WERI-Rb-1 (cell line): ENCODE results near the gene GRM5.
"Not testable (repeated sequence)": the region's sequence is repeated elsewhere in the genome, so short reads cannot be mapped to it uniquely, and the experiment has no call there.

Source experiments
- DNase-seq: peaks from one replicate; pipeline ENCODE4 v3.0.0-alpha.2; 2020
- H3K27ac ChIP-seq: fragments of 250-450 bp; sonication (Bioruptor Pico); 2 replicates; pipeline ENCODE4 v1.5.1; 2020; ENCODE audit warnings: mild to moderate bottlenecking, moderate library complexity
- H3K27me3 ChIP-seq: fragments of 250-450 bp; sonication (Bioruptor Pico); 2 replicates; pipeline ENCODE4 v1.5.1; 2021; ENCODE audit warnings: mild to moderate bottlenecking, low read depth, moderate library complexity; ENCODE audit not compliant: insufficient read depth, severe bottlenecking
- H3K36me3 ChIP-seq: fragments of 250-450 bp; sonication (Bioruptor Pico); 2 replicates; pipeline ENCODE4 v1.5.1; 2020; ENCODE audit warnings: mild to moderate bottlenecking, moderate library complexity
- H3K4me3 ChIP-seq: 2 replicates; pipeline ENCODE4 v1.5.1; 2011; ENCODE audit warnings: low read depth, mild to moderate bottlenecking, control low read depth, low read length
- H3K9me3 ChIP-seq: fragments of 250-450 bp; sonication (Bioruptor Pico); 2 replicates; pipeline ENCODE4 v1.5.1; 2021; ENCODE audit warnings: mild to moderate bottlenecking, moderate library complexity; ENCODE audit not compliant: severe bottlenecking
- TF ChIP-seq, protein P1 (sequence below): IDR thresholded peaks from 2 replicates; pipeline ENCODE4 v1.5.1; 2011; ENCODE audit warnings: low read depth, mild to moderate bottlenecking, control low read depth, inconsistent platforms, low read length

The GRM5 gene

DNA sequence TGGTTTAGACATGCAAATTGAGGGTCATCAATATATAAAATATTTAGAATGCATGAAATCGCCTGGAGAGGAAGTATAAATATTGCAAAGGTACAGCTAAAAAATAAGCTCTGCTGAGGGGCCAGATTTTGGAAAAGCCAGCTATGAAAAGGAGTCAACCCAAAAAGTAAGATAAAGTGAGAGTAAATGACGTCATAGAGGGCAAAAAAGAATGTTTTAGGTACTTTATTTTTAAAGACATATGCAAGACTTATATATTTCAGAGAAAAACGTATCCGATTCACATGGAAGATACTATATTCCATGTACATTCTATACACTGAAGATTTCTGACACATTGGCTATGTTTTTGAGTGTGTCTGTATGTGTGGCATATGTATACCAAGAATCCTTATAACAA is 13.6 kb downstream of the GRM5 start:
- no peak overlapping the region for H3K4me3 ChIP-seq
- TF ChIP-seq, protein P1, sequence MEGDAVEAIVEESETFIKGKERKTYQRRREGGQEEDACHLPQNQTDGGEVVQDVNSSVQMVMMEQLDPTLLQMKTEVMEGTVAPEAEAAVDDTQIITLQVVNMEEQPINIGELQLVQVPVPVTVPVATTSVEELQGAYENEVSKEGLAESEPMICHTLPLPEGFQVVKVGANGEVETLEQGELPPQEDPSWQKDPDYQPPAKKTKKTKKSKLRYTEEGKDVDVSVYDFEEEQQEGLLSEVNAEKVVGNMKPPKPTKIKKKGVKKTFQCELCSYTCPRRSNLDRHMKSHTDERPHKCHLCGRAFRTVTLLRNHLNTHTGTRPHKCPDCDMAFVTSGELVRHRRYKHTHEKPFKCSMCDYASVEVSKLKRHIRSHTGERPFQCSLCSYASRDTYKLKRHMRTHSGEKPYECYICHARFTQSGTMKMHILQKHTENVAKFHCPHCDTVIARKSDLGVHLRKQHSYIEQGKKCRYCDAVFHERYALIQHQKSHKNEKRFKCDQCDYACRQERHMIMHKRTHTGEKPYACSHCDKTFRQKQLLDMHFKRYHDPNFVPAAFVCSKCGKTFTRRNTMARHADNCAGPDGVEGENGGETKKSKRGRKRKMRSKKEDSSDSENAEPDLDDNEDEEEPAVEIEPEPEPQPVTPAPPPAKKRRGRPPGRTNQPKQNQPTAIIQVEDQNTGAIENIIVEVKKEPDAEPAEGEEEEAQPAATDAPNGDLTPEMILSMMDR, result no peak
- no peaks in the 10 kb centered on the region for H3K27me3 ChIP-seq
- no peak overlapping the region for H3K27ac ChIP-seq
- no peaks in the 10 kb centered on the region for H3K36me3 ChIP-seq
- H3K9me3 ChIP-seq, result no peaks in the 10 kb centered on the region
- DNase-seq, result no peak

DNA sequence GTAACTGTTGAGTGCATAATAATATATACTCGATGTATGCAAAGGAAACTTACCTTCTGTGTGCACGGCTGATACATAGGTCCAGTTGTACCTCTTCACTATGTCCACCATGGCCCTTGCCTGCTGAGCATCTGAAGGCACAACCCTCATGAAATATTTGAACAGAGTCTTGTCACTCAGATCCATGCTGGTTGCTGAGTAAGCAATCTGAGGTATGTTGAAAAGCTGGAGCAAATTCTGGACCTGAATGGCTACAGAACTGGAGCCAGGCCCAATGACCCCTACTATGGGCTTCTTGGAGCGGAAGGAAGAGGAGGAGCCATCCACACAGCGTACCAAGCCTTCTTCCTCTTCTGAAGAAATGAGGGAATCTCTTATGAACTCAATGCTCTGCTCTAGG is 18.6 kb downstream of the GRM5 start:
- DNase-seq, H3K9me3 ChIP-seq, H3K36me3 ChIP-seq, H3K4me3 ChIP-seq, H3K27me3 ChIP-seq, H3K27ac ChIP-seq: not testable (repeated sequence)

DNA sequence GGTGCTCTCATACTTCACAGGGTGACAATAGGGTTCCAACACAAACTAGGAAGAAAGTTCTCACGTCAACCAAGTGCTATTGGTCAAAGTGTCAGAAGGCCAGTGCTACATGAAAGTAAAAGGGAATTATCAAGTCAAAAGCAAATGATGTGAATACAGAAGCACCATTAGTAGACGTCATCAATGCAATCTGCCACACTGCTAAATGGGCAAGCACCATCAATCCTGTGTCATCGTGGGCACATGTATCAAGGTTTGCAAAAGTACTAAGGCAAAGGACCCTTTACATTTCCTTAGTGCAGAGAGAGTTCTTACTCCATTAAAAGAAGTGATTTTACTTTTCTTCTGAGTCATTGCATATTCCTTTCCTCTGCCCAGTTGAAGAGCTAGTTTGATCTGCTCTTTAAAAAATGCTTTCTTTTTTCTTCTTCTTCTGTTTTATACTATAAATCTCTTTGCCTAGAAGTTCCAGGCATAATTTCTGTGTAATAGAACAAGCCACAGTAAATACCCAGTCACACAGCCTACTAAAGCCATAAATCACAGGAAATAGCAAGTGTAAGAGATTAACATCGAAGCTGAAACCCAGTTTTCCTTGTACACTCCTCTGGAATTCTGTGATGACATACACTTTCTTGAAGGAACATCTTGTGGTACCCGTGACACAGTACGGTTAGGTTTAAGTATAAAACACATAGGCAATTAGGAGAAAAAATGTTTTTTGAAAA is 21.8 kb downstream of the GRM5 start:
- not testable (repeated sequence) for H3K4me3 ChIP-seq, H3K27ac ChIP-seq, DNase-seq, H3K27me3 ChIP-seq, H3K36me3 ChIP-seq, H3K9me3 ChIP-seq

DNA sequence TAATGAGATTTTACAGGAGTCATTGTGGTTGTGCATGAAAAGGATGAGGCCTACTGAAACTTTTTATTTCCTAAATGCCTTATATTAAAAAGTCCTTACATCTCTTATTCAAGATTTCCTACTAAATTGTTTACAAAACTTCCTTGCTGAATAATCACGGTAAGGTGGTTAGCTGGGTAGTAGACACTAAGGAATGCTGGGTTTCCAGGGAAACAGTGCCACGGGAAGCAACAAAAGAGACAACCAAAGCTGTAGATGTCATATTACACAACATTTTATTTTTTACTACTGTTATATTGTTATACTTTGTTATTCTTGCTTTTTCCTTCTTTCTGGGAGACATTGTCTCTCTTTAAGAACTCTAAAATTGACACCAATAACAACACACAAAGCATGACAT is 36.1 kb downstream of the GRM5 start:
- not testable (repeated sequence) for H3K27ac ChIP-seq, H3K9me3 ChIP-seq, H3K27me3 ChIP-seq, H3K4me3 ChIP-seq, DNase-seq, H3K36me3 ChIP-seq

DNA sequence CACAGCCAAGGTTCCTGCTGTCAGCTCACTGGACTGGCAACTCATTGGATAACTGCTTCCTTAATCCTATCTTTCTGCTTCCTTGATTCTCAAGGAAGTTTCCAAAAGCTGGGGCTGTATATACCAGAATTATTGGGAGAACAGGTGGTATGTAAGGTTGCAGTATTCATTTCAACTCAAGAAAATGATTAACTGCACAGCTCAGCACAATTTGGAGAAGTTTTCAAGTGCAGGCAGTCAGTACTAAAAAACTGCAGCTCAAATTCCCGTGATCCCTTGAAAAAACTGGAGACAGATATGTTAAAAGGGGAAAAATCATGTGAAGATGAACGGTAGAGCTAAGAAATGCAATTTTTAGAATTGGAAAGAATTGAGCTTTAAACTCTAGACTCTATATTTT is 44.4 kb downstream of the GRM5 start:
- no peaks in the 10 kb centered on the region for H3K36me3 ChIP-seq
- no peak for DNase-seq
- no peaks in the 10 kb centered on the region for H3K9me3 ChIP-seq
- no peak overlapping the region for H3K27ac ChIP-seq
- no peak overlapping the region for H3K4me3 ChIP-seq
- H3K27me3 ChIP-seq, result no peaks in the 10 kb centered on the region
- TF ChIP-seq, protein P1, result no peak

DNA sequence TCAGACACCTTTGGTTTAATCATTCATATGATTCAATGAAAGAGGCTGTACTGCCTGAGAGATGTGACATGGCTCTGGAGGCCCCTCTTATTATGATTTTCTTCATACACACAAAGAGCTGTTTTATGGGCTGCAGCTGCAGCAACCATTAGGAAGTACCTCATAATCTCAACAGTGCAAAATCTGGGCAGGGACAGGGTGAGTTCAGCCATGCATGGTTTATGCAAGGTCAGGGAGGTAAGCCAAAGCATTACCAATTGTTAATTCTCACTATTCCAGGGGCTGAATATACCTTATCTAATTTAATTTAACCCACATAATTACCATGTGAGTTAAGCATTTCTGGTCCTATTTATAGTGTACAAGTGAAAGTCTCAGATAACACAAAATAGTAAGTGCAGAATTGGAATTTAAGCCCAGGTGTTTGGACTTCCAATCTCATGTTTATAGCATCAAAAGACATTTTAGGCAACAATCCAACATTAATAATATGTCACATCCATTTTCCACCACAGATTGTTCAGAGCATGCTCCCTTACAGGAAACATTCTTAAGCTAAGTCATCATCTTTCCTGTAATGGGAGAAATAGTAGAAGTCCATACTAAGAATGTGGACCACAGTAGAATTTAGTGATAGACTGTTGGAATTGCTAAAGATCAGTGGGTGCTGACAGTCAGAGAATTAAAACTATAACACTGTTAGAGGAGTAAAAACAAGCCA is 45.8 kb downstream of the GRM5 start:
- H3K36me3 ChIP-seq, H3K9me3 ChIP-seq, DNase-seq, H3K27ac ChIP-seq, H3K4me3 ChIP-seq, H3K27me3 ChIP-seq: not testable (repeated sequence)

DNA sequence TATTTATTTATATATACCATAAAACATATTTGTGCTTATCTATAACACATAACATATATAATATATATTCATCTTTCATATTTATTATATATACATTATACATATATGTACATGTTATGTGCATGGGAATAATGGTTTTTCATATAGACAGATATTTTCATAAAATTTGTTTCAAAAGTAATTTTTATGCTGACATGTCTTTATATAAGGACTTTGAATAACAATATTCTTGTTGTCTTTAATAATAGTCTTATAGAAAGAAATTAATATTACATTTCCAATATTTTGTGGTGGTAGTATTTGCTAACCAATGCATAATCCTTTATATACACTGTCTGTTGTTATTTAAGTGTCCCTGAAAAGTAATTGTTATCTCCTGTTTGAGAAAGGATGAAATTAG is 49.6 kb downstream of the GRM5 start:
- no peak for DNase-seq
- H3K27me3 ChIP-seq, result no peaks in the 10 kb centered on the region
- H3K9me3 ChIP-seq, result no peaks in the 10 kb centered on the region
- no peak overlapping the region for H3K27ac ChIP-seq
- no peak overlapping the region for H3K4me3 ChIP-seq
- TF ChIP-seq, protein P1, result no peak
- H3K36me3 ChIP-seq, result no peaks in the 10 kb centered on the region

DNA sequence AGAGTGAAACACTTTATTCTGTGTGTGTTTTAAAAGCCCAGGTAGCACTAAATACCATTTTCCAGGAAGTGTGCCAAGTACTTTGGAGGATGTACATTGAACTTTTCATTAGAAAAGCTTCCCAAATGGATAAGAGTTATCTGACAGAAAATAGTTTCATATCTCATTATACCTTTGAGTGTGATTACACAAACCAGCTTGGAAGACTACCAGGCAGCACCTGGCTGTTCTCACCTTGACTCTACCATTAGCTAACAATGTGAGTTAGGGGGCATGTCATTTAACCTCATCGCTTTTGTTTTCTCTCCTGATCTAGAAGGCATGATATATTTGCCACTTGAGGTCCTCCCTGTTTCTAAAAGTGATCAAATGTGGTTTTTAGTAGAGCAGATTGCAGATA is 50.2 kb downstream of the GRM5 start:
- Histone ChIP-seq H3K27ac (no peak overlapping the region), H3K36me3 (no peaks in the 10 kb centered on the region), H3K4me3 (no peak overlapping the region), H3K9me3 (no peaks in the 10 kb centered on the region), H3K27me3 (no peaks in the 10 kb centered on the region)
- TF ChIP-seq, protein P1, result no peak
- no peak for DNase-seq

DNA sequence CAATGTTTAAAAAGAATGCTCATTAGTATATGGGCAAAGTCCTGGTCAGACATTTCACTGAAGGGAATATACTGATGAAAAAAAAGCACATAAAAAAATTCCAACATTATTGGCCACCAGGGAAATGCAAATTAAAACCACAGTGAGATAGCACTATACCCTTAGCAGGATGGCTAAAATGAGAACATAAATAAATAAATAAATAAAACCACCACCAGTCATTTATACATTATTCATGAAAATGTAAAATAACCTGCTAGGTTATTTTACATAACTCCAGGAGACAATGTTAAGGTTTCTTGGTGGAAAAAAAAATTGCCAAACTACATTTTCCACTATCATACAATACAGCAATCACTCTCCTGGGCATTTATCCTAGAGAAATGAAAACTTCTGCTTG is 64.9 kb downstream of the GRM5 start:
- H3K9me3 ChIP-seq, H3K27me3 ChIP-seq, H3K27ac ChIP-seq, DNase-seq, H3K36me3 ChIP-seq, H3K4me3 ChIP-seq: not testable (repeated sequence)
